A549 (cell line): ENCODE measurements around the gene USP12. TPM values are rescaled to one million over a fixed set of nuclear protein-coding genes. Genes with fewer than 3 reads are reported as not detected.

Source experiments
- ATAC-seq, 2 experiments: fragments of 200-7000 bp in 1 of 2; fragments of >200 bp in 1 of 2; cut with Nextera tagmentation in 1 of 2; cut with Tn5 transposase in 1 of 2; 3 replicates each; pipeline versions ENCODE4 v1.8.0 to v1.9.1; 2018 to 2020; ENCODE audit warnings: mild to moderate bottlenecking in 1 of 2, moderate library complexity in 1 of 2
- CTCF ChIA-PET: fragments of 300-600 bp; sonication (Branson Sonifier 250); formaldehyde crosslinking; extraction: SDS; loops from one replicate; lab custom pipeline; 2021; ENCODE audit warnings: antibody characterized with exemption, inconsistent platforms; lab: Yijun Ruan, JAX
- POLR2A ChIA-PET: fragments of 350-600 bp; formaldehyde crosslinking; extraction: SDS; loops from one replicate; lab custom pipeline; 2021; ENCODE audit warnings: antibody characterized with exemption, inconsistent platforms; lab: Yijun Ruan, JAX
- DNase-seq, 2 experiments: peaks; one replicate each; pipeline versions ENCODE4 v3.0.0 to v3.0.0-alpha.2; 2011 to 2016; ENCODE audit warnings: low read depth in 1 of 2, low spot score in 1 of 2
- FAIRE-seq: peaks from 2 replicates; lab custom pipeline; 2011; peaks lifted over from hg19 to GRCh38; lab: Jason Lieb, UNC
- H3K27ac ChIP-seq, 2 experiments: fragments of >200 bp; sonication (Bioruptor Twin); formaldehyde crosslinking; 3 replicates each; pipeline ENCODE4 v1.5.1; 2016 to 2017
- H3K4me1 ChIP-seq: fragments of >200 bp; sonication (Bioruptor Twin); formaldehyde crosslinking; 3 replicates; pipeline ENCODE4 v1.6.1; 2016
- H3K4me2 ChIP-seq: fragments of >200 bp; sonication (Bioruptor Twin); formaldehyde crosslinking; 3 replicates; pipeline ENCODE4 v1.6.1; 2016
- H3K4me3 ChIP-seq: fragments of >200 bp; sonication (Bioruptor Twin); formaldehyde crosslinking; 3 replicates; pipeline ENCODE4 v1.5.1; 2016
- H3K9me3 ChIP-seq: fragments of >200 bp; sonication (Bioruptor Twin); formaldehyde crosslinking; 3 replicates; pipeline ENCODE4 v1.6.1; 2016
- BCL3 ChIP-seq: fragments of >200 bp; sonication (Bioruptor Twin); formaldehyde crosslinking; IDR thresholded peaks from 3 replicates; pipeline ENCODE4 v1.6.1; 2016
- BHLHE40 ChIP-seq: IDR thresholded peaks from 2 replicates; pipeline ENCODE4 v1.6.1; 2012; ENCODE audit warnings: low read depth, low read length, inconsistent platforms
- CBX8 ChIP-seq: fragments of 200-600 bp; sonication (generic); IDR thresholded peaks from 2 replicates; pipeline ENCODE4 v1.6.1; 2016
- CTCF ChIP-seq: fragments of >200 bp; sonication (Bioruptor Twin); formaldehyde crosslinking; IDR thresholded peaks from 3 replicates; pipeline ENCODE4 v1.5.1; 2016
- E2F6 ChIP-seq: IDR thresholded peaks from 2 replicates; pipeline ENCODE4 v1.6.1; 2012; ENCODE audit warnings: low read depth, borderline replicate concordance
- EHMT2 ChIP-seq: fragments of 200-600 bp; sonication (generic); IDR thresholded peaks from 2 replicates; pipeline ENCODE4 v1.6.1; 2016; ENCODE audit warnings: antibody characterized with exemption, low read depth, mild to moderate bottlenecking, moderate library complexity
- EP300 ChIP-seq, 2 experiments: fragments of >200 bp; sonication (Bioruptor Twin); formaldehyde crosslinking; IDR thresholded peaks; 2 replicates in 1 of 2; 3 replicates in 1 of 2; pipeline ENCODE4 v1.6.1; 2016 to 2017
- ESRRA ChIP-seq: fragments of 150-350 bp; IDR thresholded peaks from 2 replicates; pipeline ENCODE4 v1.6.1; 2014; ENCODE audit warnings: mild to moderate bottlenecking, low read length, borderline replicate concordance
- FOSL2 ChIP-seq, 2 experiments: fragments of 450-650 bp in 1 of 2; fragments of >200 bp in 1 of 2; sonication (Bioruptor Twin) in 1 of 2; formaldehyde crosslinking; IDR thresholded peaks; 2 replicates each; pipeline versions ENCODE4 v1.5.0 to v1.6.1; 2016 to 2020; ENCODE audit warnings: mild to moderate bottlenecking in 1 of 2, moderate library complexity in 1 of 2
- FOXS1 ChIP-seq: fragments of 250-450 bp; sonication (Bioruptor Pico); IDR thresholded peaks from 2 replicates; pipeline ENCODE4 v1.5.0; 2020; ENCODE audit warnings: mild to moderate bottlenecking, moderate library complexity
- MAFK ChIP-seq: fragments of 450-650 bp; IDR thresholded peaks from 2 replicates; pipeline ENCODE4 v1.6.1; 2014; ENCODE audit not compliant: partially characterized antibody
- MAX ChIP-seq: IDR thresholded peaks from 2 replicates; pipeline ENCODE4 v1.6.1; 2012
- NFE2L2 ChIP-seq: fragments of 150-350 bp; conservative IDR thresholded peaks from 2 replicates; pipeline ENCODE4 v1.6.1; 2014; ENCODE audit warnings: low read length
- NR3C1 ChIP-seq: fragments of >200 bp; sonication (Bioruptor Twin); formaldehyde crosslinking; IDR thresholded peaks from 3 replicates; pipeline ENCODE4 v1.6.1; 2017
- PHF8 ChIP-seq: fragments of 200-600 bp; sonication (generic); IDR thresholded peaks from 2 replicates; pipeline ENCODE4 v1.6.1; 2016; ENCODE audit warnings: low read depth, mild to moderate bottlenecking, antibody characterized with exemption, moderate library complexity, borderline replicate concordance
- REST ChIP-seq: fragments of 200-600 bp; sonication (generic); IDR thresholded peaks from 2 replicates; pipeline ENCODE4 v1.6.1; 2016; ENCODE audit warnings: antibody characterized with exemption, mild to moderate bottlenecking, moderate library complexity
- TP53 ChIP-seq: fragments of 250-450 bp; sonication (Bioruptor Pico); IDR thresholded peaks from 2 replicates; pipeline ENCODE4 v1.5.0; 2021; ENCODE audit warnings: mild to moderate bottlenecking, moderate library complexity
- USF2 ChIP-seq: fragments of 450-650 bp; IDR thresholded peaks from 2 replicates; pipeline ENCODE4 v1.6.1; 2014; ENCODE audit warnings: antibody characterized with exemption
- ZC3H11A ChIP-seq: fragments of 450-650 bp; IDR thresholded peaks from 2 replicates; pipeline ENCODE4 v1.6.1; 2014; ENCODE audit warnings: antibody characterized with exemption, mild to moderate bottlenecking
- WGBS: methylation state at CpG from one replicate; pipeline ENCODE4 v1.1.6; 2017; ENCODE audit errors: missing lambda C conversion rate; 5-methylcytosine and 5-hydroxymethylcytosine counted together
- polyA plus RNA-seq, 4 experiments: library from polyadenylated mRNA; depleted of rRNA in 3 of 4; stranded (reverse); fragments of >200 nt; fragmentation: RNase III in 1 of 4; extraction: RNeasy Plus Mini Kit Qiagen cat#74134 plus additional on column Dnase treatment in 1 of 4; gene quantifications; 2 replicates in 3 of 4; 3 replicates in 1 of 4; pipeline ENCODE4 v1.2.3, GENCODE V29; 2011 to 2017

USP12 gene
- polyA plus RNA-seq, 2 of the 4 experiments (the other 2 are of a cell fraction) = 19.1 to 21.2 TPM

GRCh38 chr13:27052551-27053208 lies 118.9 kb downstream of the USP12 start:
- ChIA-PET POLR2A (no interaction called here), CTCF (no interaction called here)
- peaks cover 18% of the 10 kb centered on the region; the same call in 2 of the 3 replicates for H3K4me1 ChIP-seq
- FAIRE-seq = no peak
- H3K9me3 ChIP-seq = peaks cover 4% of the 10 kb centered on the region; the same call in 1 of the 3 replicates
- no peak for ATAC-seq
- no peak overlapping the region for H3K27ac ChIP-seq
- WGBS = 83% methylated on average over 6 of the region's 6 CpGs
- TF ChIP-seq MAFK = no peak
- no peak for TF ChIP-seq TP53 (CRISPR knock-in tag)
- TF ChIP-seq EP300 (IDR thresholded peaks at IDR 0.05) = no peak
- TF ChIP-seq BHLHE40 = no peak
- TF ChIP-seq FOSL2 (IDR thresholded peaks at IDR 0.05) = no peak
- TF ChIP-seq FOSL2 (CRISPR knock-in tag; IDR thresholded peaks at IDR 0.05) = no peak
- TF ChIP-seq MAX = no peak
- H3K4me3 ChIP-seq = no peak overlapping the region
- no peak for DNase-seq
- no peak overlapping the region for H3K4me2 ChIP-seq

- CTCF ChIA-PET = interaction anchor here (0.8 to 2.1 kb wide), 2 partner anchors 9 to 236 kb away, joined by 3 to 5 read pairs; no protein-coding TSS in a partner anchor
- FAIRE-seq (no peak), DNase-seq (no peak)
Observed at GRCh38 chr13:27047081-27047480, 124.5 kb downstream of the USP12 start.

More at GRCh38 chr13:27047081-27047480, 124.5 kb downstream of the USP12 start:
- Histone ChIP-seq H3K4me2 (no peak overlapping the region), H3K9me3 (peaks cover 4% of the 10 kb centered on the region; the same call in 1 of the 3 replicates), H3K4me3 (no peak overlapping the region), H3K4me1 (peaks cover 11% of the 10 kb centered on the region), H3K27ac (no peak overlapping the region)
- POLR2A ChIA-PET = no interaction called here
- ATAC-seq = no peak
- 87% methylated on average over 12 of the region's 13 CpGs for WGBS
- TF ChIP-seq EHMT2 (no peak), ESRRA (no peak), NFE2L2 (no peak), USF2 (no peak), ZC3H11A (no peak), E2F6 (no peak), FOXS1 (no peak), REST (no peak), PHF8 (no peak), NR3C1 (no peak), BCL3 (no peak), CBX8 (no peak), CTCF (no peak), MAFK (no peak)
